Erythroblast (primary cell): Measurements from ENCODE around the gene MRGPRX2.

Experiments used
- GATA1 ChIP-seq: IDR thresholded peaks from 2 replicates; pipeline ENCODE4 v1.6.1; 2011; ENCODE audit warnings: low read depth, mild to moderate bottlenecking, control low read depth, low read length, moderate library complexity
- POLR2A ChIP-seq: IDR thresholded peaks from 2 replicates; pipeline ENCODE4 v1.6.1; 2011; ENCODE audit warnings: mild to moderate bottlenecking, low read length

- TF ChIP-seq POLR2A, result no peak
- no peak for TF ChIP-seq GATA1
Observed at GRCh38 chr11:19083166-19083565, 22.6 kb upstream of the MRGPRX2 start.
